HCT116 (cell line): ENCODE measurements around the gene ITGAV. TPM values are rescaled to one million over a fixed set of nuclear protein-coding genes. Genes with fewer than 3 reads are reported as not detected.

Experiments
- ATAC-seq: fragments of 200-7000 bp; cut with Tn5 transposase; 2 replicates; pipeline ENCODE4 v1.9.1; 2020; ENCODE audit warnings: mild to moderate bottlenecking, moderate library complexity
- BruUV-seq: library from RNA; stranded (reverse); fragments of 400-500 nt; replicated peaks from 2 replicates; lab custom pipeline; 2021; lab: Mats Ljungman, UMichigan
- CTCF ChIA-PET: fragments of 300-600 bp; sonication (Branson Sonifier 250); formaldehyde crosslinking; loops from one replicate; lab custom pipeline; 2021; ENCODE audit warnings: antibody characterized with exemption; lab: Charles Lee
- POLR2A ChIA-PET: fragments of 300-600, 350-600 bp; sonication (Branson Sonifier 250); formaldehyde crosslinking; loops from one replicate; lab custom pipeline; 2021; ENCODE audit warnings: antibody characterized with exemption; lab: Charles Lee
- RAD21 ChIA-PET, 2 experiments: fragments of 300-600 bp; sonication (Branson Sonifier 250); formaldehyde crosslinking; loops; one replicate each; lab custom pipeline; 2023; ENCODE audit warnings: low total read pairs in 2 of 2; ENCODE audit not compliant: uncharacterized antibody in 2 of 2, unreplicated experiment in 2 of 2, low non-redundant PET in 1 of 2; lab: Charles Lee
- DNase-seq: peaks from one replicate; pipeline ENCODE4 v3.0.0-alpha.2; 2010; ENCODE audit warnings: low read depth, low spot score
- H2AFZ ChIP-seq: fragments of 200-600 bp; shearing (Covaris generic), sonication (generic); 2 replicates; pipeline ENCODE4 v1.6.1; 2017; ENCODE audit warnings: low read depth, mixed run types, mixed read lengths, antibody characterized with exemption, low read length; ENCODE audit not compliant: poor library complexity, severe bottlenecking
- H3K27ac ChIP-seq: 2 replicates; pipeline ENCODE4 v1.5.1; 2012; ENCODE audit warnings: low read depth, low read length
- H3K27me3 ChIP-seq: fragments of 200-600 bp; sonication (generic); 2 replicates; pipeline ENCODE4 v1.6.1; 2016; ENCODE audit warnings: mixed run types, low read length, mixed read lengths; ENCODE audit not compliant: insufficient read depth
- H3K36me3 ChIP-seq, 2 experiments: fragments of 200-500 bp in 1 of 2; fragments of 200-600 bp in 1 of 2; sonication (Bioruptor generic) in 1 of 2; sonication (generic) in 1 of 2; 2 replicates each; pipeline versions ENCODE4 v1.5.1 to v1.6.1; 2014 to 2016; ENCODE audit warnings: low read length in 2 of 2, inconsistent platforms in 1 of 2, mixed read lengths in 1 of 2, mixed run types in 1 of 2; ENCODE audit not compliant: insufficient read depth in 2 of 2, control insufficient read depth in 1 of 2
- H3K4me1 ChIP-seq, 2 experiments: fragments of 200-600 bp in 1 of 2; sonication (generic) in 1 of 2; 2 replicates each; pipeline versions ENCODE4 v1.5.1 to v1.6.1; 2012 to 2017; ENCODE audit warnings: low read length in 2 of 2, inconsistent platforms in 1 of 2, mild to moderate bottlenecking in 1 of 2, mixed read lengths in 1 of 2, mixed run types in 1 of 2, moderate library complexity in 1 of 2; ENCODE audit not compliant: insufficient read depth in 2 of 2, control insufficient read depth in 1 of 2
- H3K4me2 ChIP-seq: fragments of 200-600 bp; sonication (generic); 2 replicates; pipeline ENCODE4 v1.6.1; 2017; ENCODE audit warnings: mixed run types, low read length, mixed read lengths
- H3K4me3 ChIP-seq, 2 experiments: fragments of 200-600 bp in 1 of 2; sonication (generic) in 1 of 2; replicated peaks in 1 of 2; 2 replicates each; pipeline ENCODE4 v1.5.1; 2011 to 2016; ENCODE audit warnings: low read length in 2 of 2, control low read depth in 1 of 2, low read depth in 1 of 2, mild to moderate bottlenecking in 1 of 2, mixed read lengths in 1 of 2, mixed run types in 1 of 2
- H3K79me2 ChIP-seq: fragments of 200-600 bp; sonication (generic); 2 replicates; pipeline ENCODE4 v1.6.1; 2017; ENCODE audit warnings: mild to moderate bottlenecking, mixed run types, low read length, moderate library complexity, mixed read lengths; ENCODE audit not compliant: insufficient read depth
- H3K9ac ChIP-seq: fragments of 200-600 bp; sonication (generic); 2 replicates; pipeline ENCODE4 v1.6.1; 2016; ENCODE audit warnings: low read length, mixed read lengths
- H3K9me2 ChIP-seq: fragments of 200-600 bp; sonication (generic), shearing (Covaris generic); 2 replicates; pipeline ENCODE4 v1.6.1; 2017; ENCODE audit warnings: mixed run types, mild to moderate bottlenecking, moderate library complexity; ENCODE audit not compliant: insufficient read depth
- H3K9me3 ChIP-seq, 2 experiments: fragments of 200-500 bp in 1 of 2; fragments of 200-600 bp in 1 of 2; sonication (Bioruptor generic) in 1 of 2; sonication (generic) in 1 of 2; 2 replicates each; pipeline ENCODE4 v1.6.1; 2014 to 2017; ENCODE audit warnings: low read length in 2 of 2, mixed read lengths in 2 of 2, inconsistent platforms in 1 of 2, low read depth in 1 of 2, mild to moderate bottlenecking in 1 of 2, mixed run types in 1 of 2, moderate library complexity in 1 of 2; ENCODE audit not compliant: control insufficient read depth in 1 of 2, insufficient read depth in 1 of 2
- H4K20me1 ChIP-seq: fragments of 200-600 bp; sonication (generic), shearing (Covaris generic); 2 replicates; pipeline ENCODE4 v1.6.1; 2017; ENCODE audit warnings: mixed run types, mild to moderate bottlenecking, moderate library complexity; ENCODE audit not compliant: insufficient read depth
- CBX3 ChIP-seq: IDR thresholded peaks from 2 replicates; pipeline ENCODE4 v1.6.1; 2012; ENCODE audit warnings: low read depth
- CTCF ChIP-seq, 3 experiments: fragments of 200-600 bp in 1 of 3; sonication (generic) in 1 of 3; IDR thresholded peaks in 2 of 3; conservative IDR thresholded peaks in 1 of 3; 2 replicates each; pipeline ENCODE4 v1.5.1; 2012 to 2017; ENCODE audit warnings: low read depth in 2 of 3, low read length in 2 of 3, antibody characterized with exemption in 1 of 3, borderline replicate concordance in 1 of 3, control low read depth in 1 of 3, mild to moderate bottlenecking in 1 of 3, mixed read lengths in 1 of 3, mixed run types in 1 of 3, moderate library complexity in 1 of 3; ENCODE audit not compliant: insufficient read depth in 1 of 3
- ELF1 ChIP-seq: IDR thresholded peaks from 2 replicates; pipeline ENCODE4 v1.6.1; 2012; ENCODE audit warnings: low read depth, borderline replicate concordance
- EZH2 ChIP-seq: fragments of 200-600 bp; sonication (generic); IDR thresholded peaks from 2 replicates; pipeline ENCODE4 v1.6.1; 2017; ENCODE audit warnings: antibody characterized with exemption, mixed run types
- EZH2phosphoT487 ChIP-seq: fragments of 200-600 bp; IDR thresholded peaks from 2 replicates; pipeline ENCODE4 v1.6.1; 2018; ENCODE audit warnings: antibody characterized with exemption, borderline replicate concordance
- FOSL1 ChIP-seq: IDR thresholded peaks from 2 replicates; pipeline ENCODE4 v1.6.1; 2012; ENCODE audit warnings: low read depth
- JUND ChIP-seq: IDR thresholded peaks from 2 replicates; pipeline ENCODE4 v1.6.1; 2012
- POLR2A ChIP-seq: IDR thresholded peaks from 2 replicates; pipeline ENCODE4 v1.7.0; 2011; ENCODE audit warnings: borderline replicate concordance; ENCODE audit not compliant: insufficient read depth, insufficient read length; ENCODE audit errors: extremely low read depth
- RAD21 ChIP-seq: IDR thresholded peaks from 2 replicates; pipeline ENCODE4 v1.6.1; 2012; ENCODE audit warnings: low read depth, mild to moderate bottlenecking
- SIN3A ChIP-seq: IDR thresholded peaks from 2 replicates; pipeline ENCODE4 v1.6.1; 2012; ENCODE audit warnings: low read depth
- YY1 ChIP-seq: IDR thresholded peaks from 2 replicates; pipeline ENCODE4 v1.6.1; 2011; ENCODE audit warnings: low read length, low read depth, moderate library complexity, mild to moderate bottlenecking; ENCODE audit not compliant: insufficient replicate concordance; ENCODE audit errors: extremely low read depth
- ZBTB33 ChIP-seq: IDR thresholded peaks from 2 replicates; pipeline ENCODE4 v1.6.1; 2011; ENCODE audit warnings: mild to moderate bottlenecking, low read length, moderate library complexity; ENCODE audit not compliant: insufficient replicate concordance; ENCODE audit errors: extremely low read depth
- ZFX ChIP-seq: fragments of 450-650 bp; IDR thresholded peaks from 2 replicates; pipeline ENCODE4 v1.6.1; 2017
- ZNF274 ChIP-seq: fragments of 200-500 bp; sonication (Bioruptor generic); IDR thresholded peaks from 2 replicates; pipeline ENCODE4 v1.6.1; 2014; ENCODE audit warnings: mild to moderate bottlenecking, low read depth, low read length, inconsistent platforms
- intact Hi-C: fragments of 100-400 bp; cut with micrococcal nuclease; formaldehyde crosslinking; loops from 2 replicates; pipeline ENCODE4 v1.10.0; 2022
- total RNA-seq: library from RNA; stranded (reverse); gene quantifications from one replicate; pipeline ENCODE4 v1.2.1, GENCODE V29; 2021; ENCODE audit not compliant: unreplicated experiment
- TF ChIP-seq, protein P1 (sequence below): IDR thresholded peaks from 2 replicates; pipeline ENCODE4 v1.6.1; 2012
- TF ChIP-seq, protein P2 (sequence below): IDR thresholded peaks from 2 replicates; pipeline ENCODE4 v1.6.1; 2012; ENCODE audit warnings: low read depth

Gene ITGAV
- total RNA-seq, 1 experiment from 2014 or later: 36.3 TPM

GRCh38 chr2:186614373-186614772 lies 24.5 kb downstream of the ITGAV start:
- ChIA-PET POLR2A (no interaction called here), CTCF (no interaction called here), RAD21 (no interaction called here)
- Histone ChIP-seq H3K27ac (no peak overlapping the region), H3K36me3 (no peaks in the 10 kb centered on the region), H3K9ac (no peak overlapping the region), H4K20me1 (no peaks in the 10 kb centered on the region), H3K9me2 (no peaks in the 10 kb centered on the region; the same call in 1 of the 2 replicates), H3K9me3 (no peaks in the 10 kb centered on the region), H3K27me3 (no peaks in the 10 kb centered on the region), H3K4me3 (no peak overlapping the region), H3K4me1 (no peaks in the 10 kb centered on the region), H3K79me2 (no peaks in the 10 kb centered on the region), H2AFZ (no peak overlapping the region), H3K4me2 (no peak overlapping the region)
- intact Hi-C loops: no loop called here
- TF ChIP-seq CBX3 (no peak), EZH2phosphoT487 (no peak), ZNF274 (no peak), EZH2 (no peak), RAD21 (no peak), CTCF (IDR thresholded peaks at IDR 0.05 in 2 of 3, conservative IDR thresholded peaks at IDR 0.05 in 1 of 3; ENCODE audit: borderline replicate concordance in 1 of 3, insufficient read depth in 1 of 3, low read depth in 2 of 3, low read length in 2 of 3) (no peak), YY1 (no peak), FOSL1 (no peak), ELF1 (no peak), JUND (no peak), ZBTB33 (no peak), POLR2A (no peak), ZFX (no peak), SIN3A (no peak)
- TF ChIP-seq, protein P1, sequence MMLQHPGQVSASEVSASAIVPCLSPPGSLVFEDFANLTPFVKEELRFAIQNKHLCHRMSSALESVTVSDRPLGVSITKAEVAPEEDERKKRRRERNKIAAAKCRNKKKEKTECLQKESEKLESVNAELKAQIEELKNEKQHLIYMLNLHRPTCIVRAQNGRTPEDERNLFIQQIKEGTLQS: no peak
- TF ChIP-seq, protein P2, sequence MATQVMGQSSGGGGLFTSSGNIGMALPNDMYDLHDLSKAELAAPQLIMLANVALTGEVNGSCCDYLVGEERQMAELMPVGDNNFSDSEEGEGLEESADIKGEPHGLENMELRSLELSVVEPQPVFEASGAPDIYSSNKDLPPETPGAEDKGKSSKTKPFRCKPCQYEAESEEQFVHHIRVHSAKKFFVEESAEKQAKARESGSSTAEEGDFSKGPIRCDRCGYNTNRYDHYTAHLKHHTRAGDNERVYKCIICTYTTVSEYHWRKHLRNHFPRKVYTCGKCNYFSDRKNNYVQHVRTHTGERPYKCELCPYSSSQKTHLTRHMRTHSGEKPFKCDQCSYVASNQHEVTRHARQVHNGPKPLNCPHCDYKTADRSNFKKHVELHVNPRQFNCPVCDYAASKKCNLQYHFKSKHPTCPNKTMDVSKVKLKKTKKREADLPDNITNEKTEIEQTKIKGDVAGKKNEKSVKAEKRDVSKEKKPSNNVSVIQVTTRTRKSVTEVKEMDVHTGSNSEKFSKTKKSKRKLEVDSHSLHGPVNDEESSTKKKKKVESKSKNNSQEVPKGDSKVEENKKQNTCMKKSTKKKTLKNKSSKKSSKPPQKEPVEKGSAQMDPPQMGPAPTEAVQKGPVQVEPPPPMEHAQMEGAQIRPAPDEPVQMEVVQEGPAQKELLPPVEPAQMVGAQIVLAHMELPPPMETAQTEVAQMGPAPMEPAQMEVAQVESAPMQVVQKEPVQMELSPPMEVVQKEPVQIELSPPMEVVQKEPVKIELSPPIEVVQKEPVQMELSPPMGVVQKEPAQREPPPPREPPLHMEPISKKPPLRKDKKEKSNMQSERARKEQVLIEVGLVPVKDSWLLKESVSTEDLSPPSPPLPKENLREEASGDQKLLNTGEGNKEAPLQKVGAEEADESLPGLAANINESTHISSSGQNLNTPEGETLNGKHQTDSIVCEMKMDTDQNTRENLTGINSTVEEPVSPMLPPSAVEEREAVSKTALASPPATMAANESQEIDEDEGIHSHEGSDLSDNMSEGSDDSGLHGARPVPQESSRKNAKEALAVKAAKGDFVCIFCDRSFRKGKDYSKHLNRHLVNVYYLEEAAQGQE: no peak
- ATAC-seq: no peak
- no TSS peak for BruUV-seq
- DNase-seq: no peak
